GM19468 (cell line): ENCODE measurements around the gene SLC29A4.
"Not testable (repeated sequence)": the region's sequence is repeated elsewhere in the genome, so short reads cannot be mapped to it uniquely, and the experiment has no call there.

Source experiments
- ATAC-seq: cut with Tn5 transposase; IDR thresholded peaks from one replicate; pipeline ENCODE4 v1.9.1; 2021; ENCODE audit warnings: mild to moderate bottlenecking, moderate library complexity, moderate number of reproducible peaks; ENCODE audit not compliant: unreplicated experiment; ENCODE audit errors: extremely low read depth

SLC29A4 gene, protein sequence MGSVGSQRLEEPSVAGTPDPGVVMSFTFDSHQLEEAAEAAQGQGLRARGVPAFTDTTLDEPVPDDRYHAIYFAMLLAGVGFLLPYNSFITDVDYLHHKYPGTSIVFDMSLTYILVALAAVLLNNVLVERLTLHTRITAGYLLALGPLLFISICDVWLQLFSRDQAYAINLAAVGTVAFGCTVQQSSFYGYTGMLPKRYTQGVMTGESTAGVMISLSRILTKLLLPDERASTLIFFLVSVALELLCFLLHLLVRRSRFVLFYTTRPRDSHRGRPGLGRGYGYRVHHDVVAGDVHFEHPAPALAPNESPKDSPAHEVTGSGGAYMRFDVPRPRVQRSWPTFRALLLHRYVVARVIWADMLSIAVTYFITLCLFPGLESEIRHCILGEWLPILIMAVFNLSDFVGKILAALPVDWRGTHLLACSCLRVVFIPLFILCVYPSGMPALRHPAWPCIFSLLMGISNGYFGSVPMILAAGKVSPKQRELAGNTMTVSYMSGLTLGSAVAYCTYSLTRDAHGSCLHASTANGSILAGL

DNA sequence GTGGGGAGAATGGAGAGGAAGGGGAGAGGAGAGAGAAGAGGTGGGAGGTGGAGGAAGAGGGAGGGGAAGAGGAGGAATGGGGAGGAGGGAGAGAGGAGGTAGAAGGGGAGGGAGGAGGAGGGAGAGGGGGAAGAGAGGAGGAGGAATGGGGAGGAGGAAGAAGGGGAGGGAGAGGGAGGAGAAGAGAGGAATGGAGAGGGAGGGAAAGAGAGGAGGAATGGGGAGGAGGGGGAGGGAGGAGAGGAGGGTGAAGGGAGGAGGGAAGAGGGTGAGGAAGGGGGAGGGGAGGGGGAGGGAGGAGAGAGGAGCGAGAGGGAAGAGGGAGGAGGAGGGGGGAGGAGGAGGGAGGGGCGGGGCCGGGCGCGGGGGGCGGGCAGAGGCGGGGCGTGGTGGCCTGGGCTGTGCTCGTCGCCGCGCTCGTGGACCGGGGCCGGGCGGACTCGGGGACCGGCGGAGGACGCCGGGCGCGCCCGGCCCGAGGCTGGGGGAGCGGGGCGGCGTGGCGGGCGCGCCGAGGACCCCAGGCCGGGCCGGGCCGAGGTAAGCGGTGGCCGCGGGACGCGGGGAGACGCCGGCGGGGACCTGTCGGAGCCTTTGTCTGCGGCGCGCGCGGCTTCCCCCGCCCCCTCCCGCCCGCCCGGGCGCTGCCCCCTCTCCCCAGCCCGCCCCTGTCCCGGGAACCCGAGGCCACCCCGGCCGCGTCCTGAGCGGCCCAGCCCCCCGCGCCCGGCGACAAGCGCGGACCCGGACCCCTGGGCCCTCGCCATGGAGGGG lies at the start of gene SLC29A4:
Gene SLC29A4, plus strand, starts transcription at position 401 of the 774 bp plus-strand sequence. CDS start 4,874 bp downstream, outside the sequence.
- ATAC-seq: no peak

DNA sequence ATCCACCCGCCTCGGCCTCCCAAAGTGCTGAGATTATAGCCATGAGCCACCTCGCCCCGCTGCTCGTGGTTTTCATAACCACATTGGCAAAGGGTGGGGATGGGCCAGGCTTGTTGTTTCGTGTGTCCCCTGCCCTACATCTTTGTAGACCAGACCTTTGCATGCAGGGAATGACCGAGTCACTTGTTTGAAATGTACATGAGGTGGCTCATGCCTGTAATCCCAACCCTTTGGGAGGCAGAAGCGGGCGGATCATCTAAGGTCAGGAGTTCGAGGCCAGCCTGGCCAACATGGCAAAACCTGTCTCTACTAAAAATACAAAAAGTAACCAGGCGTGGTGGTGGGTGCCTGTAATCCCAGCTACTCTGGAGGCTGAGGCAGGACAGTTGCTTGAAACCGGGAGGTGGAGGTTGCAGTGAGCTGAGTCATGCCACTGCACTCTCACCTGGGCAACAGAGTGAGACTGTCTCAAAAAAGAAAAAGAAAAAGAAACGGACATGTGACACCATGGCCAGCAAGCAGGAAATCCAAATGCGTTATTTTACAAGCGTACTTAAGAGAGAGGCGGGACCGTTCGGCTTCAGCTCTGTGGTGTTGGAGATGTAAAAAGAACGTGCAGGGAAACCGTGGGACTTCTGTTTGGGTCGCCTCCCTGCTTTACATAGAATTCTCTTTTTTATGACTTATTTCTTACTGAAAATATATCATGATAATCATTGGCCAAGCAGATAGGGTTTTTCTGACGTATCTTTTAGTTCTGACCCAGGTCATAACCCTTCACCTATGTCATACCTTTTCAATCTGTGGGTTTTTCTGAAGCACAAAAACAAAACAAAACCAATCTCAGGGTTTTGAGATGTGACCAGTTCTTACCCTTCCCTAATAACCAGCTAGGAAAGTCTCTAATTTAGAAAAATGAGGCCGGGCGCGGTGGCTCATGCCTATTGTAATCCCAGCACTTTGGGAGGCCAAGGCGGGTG lies 47.6 kb upstream of the SLC29A4 start:
- ATAC-seq: no peak

DNA sequence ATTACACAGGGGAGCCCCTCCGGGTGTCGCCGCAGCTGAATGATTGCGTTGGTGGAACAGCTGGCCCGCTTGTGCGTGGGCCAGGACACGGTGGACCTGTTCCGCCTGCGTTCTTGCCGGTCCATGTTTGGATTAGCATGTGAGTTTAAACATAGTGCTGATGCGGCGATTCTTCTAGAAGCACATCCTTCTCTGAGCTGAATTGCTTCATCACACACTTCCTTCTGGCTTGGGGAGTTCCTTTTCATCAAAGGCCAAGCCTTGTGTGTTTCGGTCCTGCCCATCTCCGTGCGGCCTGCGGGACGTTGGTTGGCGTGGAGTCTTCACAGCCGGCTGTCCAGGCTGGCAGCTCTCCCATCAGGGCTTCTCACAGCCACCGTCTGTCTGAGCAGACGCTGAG lies 45.5 kb upstream of the SLC29A4 start:
- ATAC-seq: no peak

DNA sequence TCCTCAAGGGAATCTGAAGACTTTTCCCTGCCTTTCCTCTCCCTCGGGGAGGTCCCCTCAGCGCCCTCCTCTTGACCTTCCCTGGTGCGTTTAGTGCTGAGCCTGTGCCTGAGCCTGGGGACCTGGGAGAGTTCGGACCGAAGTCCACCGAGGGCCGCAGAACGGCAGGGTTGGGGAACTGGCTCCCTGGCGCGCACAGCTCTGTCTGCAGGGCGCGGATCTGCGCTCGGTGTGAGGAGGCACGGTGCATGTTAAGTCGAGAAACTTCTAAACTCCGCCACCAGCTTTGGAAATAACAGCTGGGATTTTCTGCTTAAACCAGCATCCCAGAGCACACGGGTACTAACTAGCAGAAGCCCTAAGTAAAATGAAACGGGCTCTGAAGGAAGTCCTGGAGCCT lies 44.2 kb upstream of the SLC29A4 start:
- no peak for ATAC-seq

DNA sequence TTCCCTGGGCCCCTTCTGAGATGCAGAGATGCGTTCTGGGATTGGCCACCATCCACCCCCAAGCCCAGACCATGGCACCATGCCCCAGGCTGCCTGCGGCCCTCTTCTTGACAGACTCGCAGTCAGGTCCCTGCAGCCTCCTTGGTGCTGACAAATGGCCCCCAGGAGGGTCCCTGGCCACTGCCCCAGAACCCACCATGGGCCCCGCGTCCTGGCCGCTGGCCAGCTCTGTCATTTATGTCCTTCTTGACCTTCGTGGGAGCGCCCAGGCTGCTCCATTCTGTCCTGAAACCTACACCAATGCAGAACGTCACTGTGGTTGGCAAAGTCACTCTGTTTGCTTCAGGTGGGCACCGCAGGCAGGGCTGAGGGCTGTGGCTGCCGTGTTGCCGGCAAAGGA lies 39.5 kb upstream of the SLC29A4 start:
- no peak for ATAC-seq

DNA sequence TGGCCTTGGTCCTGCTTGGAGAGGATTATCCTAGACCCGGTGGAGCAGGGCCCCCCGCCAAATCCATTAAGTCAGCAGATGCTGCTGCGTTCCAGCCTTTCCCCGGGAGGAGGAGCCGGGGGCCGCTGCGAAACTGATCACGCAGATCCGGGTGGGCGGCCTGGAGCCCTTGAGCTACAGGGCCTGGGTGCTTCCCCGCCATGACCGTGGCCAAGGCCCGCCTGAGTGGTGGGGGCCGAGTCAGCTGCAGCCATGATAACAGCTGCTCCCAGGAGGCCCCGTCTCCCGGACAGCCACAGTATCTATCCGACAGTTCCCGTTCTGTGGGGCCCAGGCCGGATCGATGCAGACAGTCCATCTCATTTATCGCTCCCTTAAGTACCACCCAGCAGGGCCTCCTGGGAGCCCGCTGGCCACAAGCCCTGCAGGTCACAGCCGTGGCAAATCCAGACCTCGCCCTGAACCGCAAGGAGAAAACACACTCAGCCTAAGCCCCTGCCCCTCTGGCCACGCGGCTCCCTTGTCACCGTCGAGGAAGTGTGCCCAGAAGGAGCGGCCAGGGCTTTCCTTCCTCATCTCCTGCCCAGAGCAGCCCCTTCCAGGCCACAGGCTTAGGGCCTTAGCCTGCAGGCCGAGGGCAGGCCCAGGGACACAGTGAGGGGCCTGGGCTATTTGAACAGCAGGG lies 34.4 kb upstream of the SLC29A4 start:
- ATAC-seq: no peak

DNA sequence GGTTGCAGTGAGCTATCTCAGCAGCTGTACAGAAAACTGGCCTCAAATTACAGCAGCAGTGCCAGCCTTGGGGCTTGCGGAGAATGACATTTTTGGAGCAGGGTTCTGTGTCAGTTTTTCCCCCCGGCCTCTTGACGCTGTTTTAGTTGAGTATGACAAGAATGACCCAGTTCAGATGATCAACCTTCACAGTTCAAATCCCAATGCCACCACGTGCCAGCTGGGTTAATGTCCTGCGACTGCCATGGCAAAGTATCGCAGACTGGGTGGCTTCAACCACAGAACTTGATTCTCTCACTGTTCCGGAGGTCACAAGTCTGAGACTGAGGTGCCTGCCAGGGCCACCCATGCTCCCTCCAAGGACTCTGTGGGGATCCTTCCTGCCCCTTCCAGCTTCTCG lies 32.0 kb upstream of the SLC29A4 start:
- not testable (repeated sequence) for ATAC-seq

DNA sequence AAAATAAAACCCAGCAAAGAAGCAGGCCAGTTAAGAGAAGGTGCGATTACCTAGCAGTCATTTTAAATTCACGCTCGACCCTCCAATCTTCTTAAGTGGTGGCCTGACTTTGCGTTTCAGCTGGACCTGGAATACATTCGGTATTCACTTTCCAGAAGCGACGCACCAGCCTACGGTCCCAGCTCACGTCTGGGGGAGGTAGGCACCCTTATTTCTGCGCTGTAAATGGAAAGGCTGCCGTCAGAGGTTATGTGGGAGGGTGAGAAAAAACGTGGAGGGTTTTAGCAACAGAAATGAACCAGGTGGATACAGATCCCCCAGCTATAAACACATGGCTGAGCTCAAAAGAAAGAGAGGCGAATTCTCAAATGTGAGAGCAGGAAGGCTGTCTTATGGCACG lies 29.2 kb upstream of the SLC29A4 start:
- not testable (repeated sequence) for ATAC-seq

DNA sequence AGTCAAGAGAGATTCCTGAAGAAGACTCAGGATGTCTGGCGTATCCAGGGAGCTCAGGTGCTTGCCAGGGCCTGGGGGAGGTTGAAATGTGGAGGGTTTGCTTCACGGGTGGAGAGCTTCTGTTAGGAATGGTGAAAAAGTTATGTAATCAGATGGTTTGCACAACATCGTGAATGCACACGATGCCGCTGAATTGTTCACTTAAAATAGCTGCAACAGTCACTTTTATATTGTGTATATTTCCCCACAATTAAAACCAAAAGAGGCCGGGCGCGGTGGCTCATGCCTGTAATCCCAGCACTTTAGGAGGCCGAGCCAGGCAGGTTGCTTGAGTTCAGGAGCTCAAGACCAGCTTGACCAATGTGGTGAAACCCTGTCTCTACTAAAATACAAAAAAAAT lies 28.4 kb upstream of the SLC29A4 start:
- not testable (repeated sequence) for ATAC-seq

DNA sequence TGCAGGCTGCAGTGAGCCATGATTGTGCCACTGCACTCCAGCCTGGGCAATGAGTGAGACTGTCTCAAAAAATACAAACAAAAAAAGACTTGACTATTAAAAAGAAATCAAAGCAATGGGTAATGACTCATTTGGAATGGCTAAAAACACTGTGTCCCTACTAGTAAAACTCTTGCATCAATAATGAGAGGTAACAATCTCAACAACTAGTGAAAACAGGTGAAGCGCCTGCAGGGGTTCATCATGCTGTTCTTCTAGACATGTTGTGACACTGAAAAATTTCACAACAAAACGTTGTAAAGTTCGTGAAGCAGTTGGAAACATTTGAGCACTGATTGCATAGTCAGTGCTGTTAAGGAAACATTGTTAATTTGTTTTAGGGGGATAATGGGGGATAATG lies 26.9 kb upstream of the SLC29A4 start:
- ATAC-seq: no peak

DNA sequence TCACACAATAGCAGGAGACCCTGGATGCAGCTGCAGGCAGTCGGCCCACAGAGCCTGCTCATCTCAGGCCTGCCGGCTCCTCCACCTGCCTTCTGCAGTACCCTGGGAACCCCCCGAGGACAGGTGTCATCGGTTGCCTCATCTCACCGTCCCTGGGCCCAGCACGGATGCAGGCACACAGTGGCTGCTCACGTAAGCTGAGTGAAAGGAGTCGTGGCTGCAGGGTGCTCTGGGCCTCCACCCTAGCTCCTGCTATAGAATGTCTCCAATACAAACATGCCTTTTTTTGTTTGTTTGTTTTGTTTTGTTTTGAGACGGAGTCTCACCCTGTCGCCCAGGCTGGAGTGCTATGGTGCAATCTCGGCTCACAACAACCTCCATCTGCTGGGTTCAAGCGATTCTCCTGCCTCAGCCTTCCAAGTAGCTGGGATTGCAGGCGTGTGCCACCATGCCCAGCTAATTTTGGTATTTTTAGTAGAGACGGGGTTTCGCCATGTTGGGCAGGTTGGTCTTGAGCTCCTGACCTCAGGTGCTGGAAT lies 22.1 kb upstream of the SLC29A4 start:
- not testable (repeated sequence) for ATAC-seq

DNA sequence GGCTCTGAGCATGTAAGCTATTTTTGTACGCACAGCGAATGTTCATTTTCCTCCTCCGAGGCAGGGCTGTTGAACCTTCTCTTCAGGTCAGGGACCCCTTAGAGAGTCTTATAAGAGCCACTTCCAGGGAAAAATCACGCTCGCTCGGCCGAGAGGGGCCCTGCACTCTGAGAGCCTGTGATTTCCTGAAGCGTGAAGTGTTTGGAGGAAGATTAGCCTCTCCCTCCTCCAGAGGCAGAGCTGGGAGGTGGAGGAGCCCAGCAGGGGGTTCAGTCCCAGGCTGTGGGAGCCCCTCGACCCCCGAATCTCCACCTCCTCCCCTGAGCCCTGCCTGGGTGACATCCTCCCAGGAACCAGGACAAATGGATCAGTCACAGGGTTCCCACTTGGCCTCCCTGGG lies 19.7 kb upstream of the SLC29A4 start:
- ATAC-seq: not testable (repeated sequence)

DNA sequence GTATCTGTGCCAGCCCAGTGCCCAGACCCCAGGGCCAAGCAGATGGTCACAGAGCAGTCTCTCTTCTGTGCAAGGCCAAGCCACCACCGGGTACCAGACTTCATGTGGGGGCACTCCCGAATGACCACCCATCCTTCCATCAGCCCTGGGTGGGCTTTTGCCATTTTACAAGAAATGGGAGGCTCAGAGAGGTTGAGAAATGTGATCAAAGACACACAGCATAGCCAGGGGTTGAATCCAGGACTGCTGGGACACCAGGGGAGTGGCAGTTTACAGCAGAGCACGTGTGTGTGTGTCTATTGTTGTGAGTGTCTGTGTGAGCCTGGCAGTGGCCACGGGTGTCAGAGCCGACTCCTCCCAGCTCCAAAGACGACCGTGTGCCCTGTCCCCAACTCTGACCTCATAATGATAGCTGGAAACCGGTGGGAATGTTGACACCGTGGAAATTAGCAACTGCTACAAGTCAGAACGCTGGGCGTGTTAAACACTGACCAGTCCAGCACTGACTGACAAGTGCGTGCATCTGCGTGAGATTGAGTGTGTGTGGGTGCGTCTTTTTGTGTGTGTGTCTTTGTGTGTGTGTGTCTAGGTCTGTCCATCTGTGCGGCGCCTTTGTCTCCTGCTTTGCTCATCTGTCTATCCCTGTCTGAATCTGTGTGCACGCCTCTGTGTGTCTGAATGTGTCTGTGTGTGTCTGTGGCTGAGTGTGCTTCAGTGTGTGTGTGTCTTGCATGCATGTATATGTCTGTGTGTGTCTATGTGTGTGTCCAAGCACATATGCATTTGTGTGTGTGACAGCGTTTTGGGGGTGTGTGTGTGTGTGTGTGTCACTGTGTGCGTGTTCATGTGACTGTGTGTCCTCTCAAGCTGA lies 17.2 kb upstream of the SLC29A4 start:
- no peak for ATAC-seq

DNA sequence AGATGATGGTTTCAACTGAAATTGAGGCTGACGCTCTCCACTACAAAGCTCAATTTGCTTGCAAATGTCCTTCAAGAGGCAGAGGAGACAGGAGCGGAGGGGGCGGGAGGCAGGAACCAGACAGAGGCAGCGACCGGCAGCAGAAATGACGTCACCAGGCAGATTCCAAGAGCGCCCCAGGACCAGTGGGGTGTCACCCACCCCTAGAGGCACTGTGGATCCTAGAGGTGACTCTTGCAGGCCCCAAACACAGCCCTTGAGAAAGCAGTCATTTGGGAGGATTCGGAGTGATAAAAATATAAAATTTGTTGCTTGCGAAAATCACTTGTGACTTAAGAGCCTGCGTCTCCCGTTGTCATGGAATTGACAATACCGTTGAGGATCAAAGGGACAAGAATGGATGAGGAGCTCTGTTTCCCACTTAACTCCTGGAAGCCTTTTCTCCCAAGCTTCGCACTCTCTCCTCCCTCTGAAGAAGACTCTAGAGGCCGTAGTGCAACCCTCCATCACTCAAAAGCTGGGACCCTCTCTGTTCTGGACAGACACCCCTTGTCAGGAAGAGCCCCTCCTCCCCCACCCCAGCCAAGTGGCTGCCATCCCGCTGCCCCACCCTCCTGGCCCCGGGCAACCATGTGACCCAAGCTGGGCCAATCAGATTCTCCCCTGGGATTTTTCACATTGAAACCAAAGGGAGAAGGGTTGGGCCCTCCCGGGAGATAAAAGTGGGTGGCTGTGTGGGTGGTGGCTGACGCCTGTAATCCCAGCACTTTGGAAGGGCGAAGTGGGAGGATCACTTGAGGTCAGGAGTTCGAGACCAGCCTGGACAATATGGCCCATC lies 16.3 kb upstream of the SLC29A4 start:
- no peak for ATAC-seq

DNA sequence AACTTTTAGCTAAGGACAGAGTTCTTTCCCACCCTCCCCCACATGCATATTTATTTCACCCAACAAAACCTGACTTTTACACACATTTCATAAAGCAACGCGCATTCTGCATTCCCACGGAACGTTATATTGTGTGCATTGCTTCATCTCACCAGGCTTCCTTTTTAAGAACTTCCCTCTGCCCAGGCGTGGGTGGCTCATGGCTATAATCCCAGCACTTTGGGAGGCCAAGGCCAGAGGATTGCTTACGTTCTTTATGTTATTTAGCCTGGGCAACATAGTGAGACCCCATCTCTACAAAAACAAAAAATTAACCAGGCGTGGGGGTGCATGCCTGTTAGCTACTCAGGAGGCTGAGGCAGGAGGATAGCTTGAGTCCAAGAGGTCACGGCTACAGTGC lies 14.9 kb upstream of the SLC29A4 start:
- not testable (repeated sequence) for ATAC-seq

DNA sequence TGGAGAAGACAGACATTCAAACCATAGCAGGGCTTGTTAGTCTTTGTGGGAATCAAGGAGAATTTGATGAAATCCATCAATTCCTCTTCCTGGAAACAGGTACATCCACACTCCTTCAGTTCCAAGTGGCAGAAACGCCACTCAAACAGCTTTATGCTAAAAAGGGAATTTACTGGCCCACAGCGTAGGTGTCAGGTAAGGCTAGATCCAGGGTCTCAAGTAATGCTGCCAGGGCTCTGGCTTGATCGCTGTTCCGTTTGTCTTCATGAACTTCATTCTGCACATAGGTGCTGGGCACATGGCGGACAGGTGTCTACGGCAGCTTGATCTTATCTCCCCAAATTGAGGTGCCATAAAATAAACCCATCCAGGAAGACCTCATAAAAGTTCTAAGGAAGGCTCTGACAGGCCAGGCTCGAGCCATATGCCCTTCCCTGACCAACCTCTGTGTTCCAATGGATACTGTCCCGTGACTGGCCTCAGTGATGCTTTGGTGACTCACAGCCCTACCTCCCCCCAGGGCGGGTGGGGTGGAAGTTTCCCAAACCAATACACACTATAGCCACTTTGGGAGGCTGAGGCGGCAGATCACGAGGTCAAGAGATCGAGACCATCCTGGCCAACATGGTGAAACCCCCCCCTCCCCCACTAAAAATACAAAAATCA lies 12.6 kb upstream of the SLC29A4 start:
- ATAC-seq: not testable (repeated sequence)

DNA sequence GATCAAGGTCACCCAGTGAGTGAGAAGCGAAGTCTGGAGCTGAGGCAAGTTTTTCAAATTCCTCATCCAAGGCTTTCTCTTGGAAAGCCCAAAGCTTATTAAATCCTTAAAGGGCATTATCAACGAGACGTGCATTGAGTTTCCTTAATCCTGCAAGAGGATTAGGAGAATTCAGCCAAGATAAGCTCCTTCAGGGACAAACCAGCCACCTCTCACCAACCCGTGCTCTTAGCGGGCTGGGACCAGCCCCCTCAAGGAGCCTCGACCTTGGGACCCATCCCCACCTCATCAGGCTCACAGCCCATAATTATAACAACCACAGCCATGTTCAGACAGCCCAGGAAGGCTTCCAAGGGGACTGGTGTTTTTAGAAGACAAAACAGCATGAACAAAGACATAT lies 12.0 kb upstream of the SLC29A4 start:
- ATAC-seq: no peak
